Natural killer cell (primary cell): ENCODE results near the gene GPC1. TPM values are rescaled to one million over a fixed set of nuclear protein-coding genes. Genes with fewer than 3 reads are reported as not detected.

Experiments used
- ATAC-seq, 3 donors: fragments of 150-1000 bp in 2 of 3; fragments of 200-7000 bp in 1 of 3; cut with Tn5 transposase; 1 replicate in 1 of 3; 2 replicates in 2 of 3; pipeline ENCODE4 v1.10.0; 2021; ENCODE audit warnings: mild to moderate bottlenecking in 2 of 3, moderate library complexity in 2 of 3
- DNase-seq, 2 donors: peaks; one replicate each; pipeline versions ENCODE4 v3.0.0 to v3.0.0-alpha.2; 2013 to 2021; ENCODE audit warnings: mixed read lengths in 1 of 2
- H3K27ac ChIP-seq: one replicate; pipeline ENCODE4 v1.5.1; 2013; ENCODE audit warnings: mild to moderate bottlenecking, low read length
- H3K27me3 ChIP-seq: one replicate; pipeline ENCODE4 v1.6.1; 2013; ENCODE audit warnings: low read length; ENCODE audit not compliant: control insufficient read depth, insufficient read depth
- H3K36me3 ChIP-seq: one replicate; pipeline ENCODE4 v1.6.1; 2013; ENCODE audit warnings: low read length; ENCODE audit not compliant: control insufficient read depth, insufficient read depth
- H3K4me1 ChIP-seq: one replicate; pipeline ENCODE4 v1.6.1; 2013; ENCODE audit warnings: low read length; ENCODE audit not compliant: control insufficient read depth, insufficient read depth
- H3K4me3 ChIP-seq: one replicate; pipeline ENCODE4 v1.5.1; 2013; ENCODE audit warnings: low read length
- H3K9me3 ChIP-seq: one replicate; pipeline ENCODE4 v1.6.1; 2013; ENCODE audit warnings: low read length; ENCODE audit not compliant: control insufficient read depth, insufficient read depth
- H3K27ac Mint-ChIP-seq, 2 donors: one replicate each; pipeline ENCODE4 v1.8.0; 2022; ENCODE audit warnings: mild to moderate bottlenecking in 2 of 2, mixed read lengths in 2 of 2, moderate library complexity in 1 of 2
- H3K27me3 Mint-ChIP-seq, 2 donors: one replicate each; pipeline ENCODE4 v1.8.0; 2022; ENCODE audit warnings: low read depth in 2 of 2, mixed read lengths in 2 of 2
- H3K36me3 Mint-ChIP-seq: one replicate; pipeline ENCODE4 v1.8.0; 2022; ENCODE audit warnings: mixed read lengths
- H3K4me1 Mint-ChIP-seq, 2 donors: one replicate each; pipeline ENCODE4 v1.8.0; 2022; ENCODE audit warnings: mixed read lengths in 2 of 2
- H3K4me3 Mint-ChIP-seq: one replicate; pipeline ENCODE4 v1.8.0; 2022; ENCODE audit warnings: mild to moderate bottlenecking, moderate library complexity, mixed read lengths
- H3K9me3 Mint-ChIP-seq, 2 donors: one replicate each; pipeline ENCODE4 v1.8.0; 2022; ENCODE audit warnings: mixed read lengths in 2 of 2
- CTCF ChIP-seq: fragments of 200-600 bp; IDR thresholded peaks from one replicate; pipeline ENCODE4 v1.8.0; 2022; ENCODE audit warnings: antibody characterized with exemption
- WGBS: methylation state at CpG from one replicate; pipeline ENCODE4 v1.1.7; 2013; ENCODE audit warnings: missing lambda C conversion rate; ENCODE audit not compliant: insufficient coverage; 5-methylcytosine and 5-hydroxymethylcytosine counted together
- intact Hi-C: fragments of 100-400 bp; cut with micrococcal nuclease; formaldehyde crosslinking; loops from one replicate; pipeline ENCODE4 v1.14.2; 2022
- total RNA-seq, 4 donors: library from RNA; stranded (reverse); fragments of 120-200 nt in 1 of 4; gene quantifications; one replicate each; pipeline versions ENCODE4 v1.2.3 to v1.2.4, GENCODE V29; 2013 to 2022

Gene GPC1
- total RNA-seq, 3 donors from 2014 or later (not counting 1 experiment from before 2014, with no cell fraction given), result 0.79 to 1.4 (median 0.94) TPM

GRCh38 chr2:240465765-240466578, 30.5 kb downstream of the GPC1 start:
- Histone ChIP-seq H3K27me3 (no peaks in the 10 kb centered on the region), H3K27ac (no peak overlapping the region), H3K4me3 (no peak overlapping the region), H3K4me1 (no peaks in the 10 kb centered on the region), H3K36me3 (no peaks in the 10 kb centered on the region), H3K9me3 (no peaks in the 10 kb centered on the region)
- TF ChIP-seq CTCF, result no peak
- no peak for ATAC-seq
- intact Hi-C loops, result no loop called here
- WGBS, result 83% methylated on average over 28 of the region's 28 CpGs
- Mint-ChIP-seq H3K36me3 (no peaks in the 10 kb centered on the region), H3K4me1 (peaks cover 0 to 4% of the 10 kb centered on the region in 2 donors), H3K27me3 (no peaks in the 10 kb centered on the region), H3K9me3 (no peaks in the 10 kb centered on the region), H3K27ac (no peak overlapping the region), H3K4me3 (no peak overlapping the region)
- DNase-seq, result peak in 1 of 2 donors; percentile 8

- H3K9me3 ChIP-seq, result no peaks in the 10 kb centered on the region
- Mint-ChIP-seq H3K4me1 (peaks cover 0 to 4% of the 10 kb centered on the region in 2 donors), H3K9me3 (no peaks in the 10 kb centered on the region), H3K27ac (no peak overlapping the region), H3K36me3 (no peaks in the 10 kb centered on the region), H3K27me3 (no peaks in the 10 kb centered on the region), H3K4me3 (no peak overlapping the region)
- H3K27me3 ChIP-seq, result no peaks in the 10 kb centered on the region
- no peaks in the 10 kb centered on the region for H3K4me1 ChIP-seq
- no peak overlapping the region for H3K4me3 ChIP-seq
- TF ChIP-seq CTCF, result no peak
- intact Hi-C loops, result no loop called here
- no peak for ATAC-seq
- H3K36me3 ChIP-seq, result no peaks in the 10 kb centered on the region
- WGBS, result 80% methylated on average over 19 of the region's 19 CpGs
- DNase-seq, result peak in 1 of 2 donors; percentile 7
- no peak overlapping the region for H3K27ac ChIP-seq
Observed at GRCh38 chr2:240466579-240467148, 31.2 kb downstream of the GPC1 start.

GRCh38 chr2:240467149-240467642, 31.7 kb downstream of the GPC1 start:
- H3K9me3 ChIP-seq, result peaks cover under 1% of the 10 kb centered on the region
- no peaks in the 10 kb centered on the region for H3K27me3 ChIP-seq
- Mint-ChIP-seq H3K27ac (no peak overlapping the region), H3K9me3 (no peaks in the 10 kb centered on the region), H3K4me3 (no peak overlapping the region), H3K36me3 (no peaks in the 10 kb centered on the region), H3K4me1 (peaks cover 0 to 4% of the 10 kb centered on the region in 2 donors), H3K27me3 (no peaks in the 10 kb centered on the region)
- no peak overlapping the region for H3K27ac ChIP-seq
- 89% methylated on average over 12 of the region's 12 CpGs for WGBS
- TF ChIP-seq CTCF, result no peak
- no peak overlapping the region for H3K4me3 ChIP-seq
- peak in 1 of 2 donors; percentile 5 for DNase-seq
- intact Hi-C loops, result no loop called here
- H3K4me1 ChIP-seq, result no peaks in the 10 kb centered on the region
- ATAC-seq, result no peak
- H3K36me3 ChIP-seq, result no peaks in the 10 kb centered on the region
